ENCODE data around the gene ATP6V0C.
A peak's percentile ranks its signal among the peaks of the same experiment; 100 is the strongest.
"Not testable (repeated sequence)": the region's sequence is repeated elsewhere in the genome, so short reads cannot be mapped to it uniquely, and the experiment has no call there.

The ATP6V0C gene

DNA sequence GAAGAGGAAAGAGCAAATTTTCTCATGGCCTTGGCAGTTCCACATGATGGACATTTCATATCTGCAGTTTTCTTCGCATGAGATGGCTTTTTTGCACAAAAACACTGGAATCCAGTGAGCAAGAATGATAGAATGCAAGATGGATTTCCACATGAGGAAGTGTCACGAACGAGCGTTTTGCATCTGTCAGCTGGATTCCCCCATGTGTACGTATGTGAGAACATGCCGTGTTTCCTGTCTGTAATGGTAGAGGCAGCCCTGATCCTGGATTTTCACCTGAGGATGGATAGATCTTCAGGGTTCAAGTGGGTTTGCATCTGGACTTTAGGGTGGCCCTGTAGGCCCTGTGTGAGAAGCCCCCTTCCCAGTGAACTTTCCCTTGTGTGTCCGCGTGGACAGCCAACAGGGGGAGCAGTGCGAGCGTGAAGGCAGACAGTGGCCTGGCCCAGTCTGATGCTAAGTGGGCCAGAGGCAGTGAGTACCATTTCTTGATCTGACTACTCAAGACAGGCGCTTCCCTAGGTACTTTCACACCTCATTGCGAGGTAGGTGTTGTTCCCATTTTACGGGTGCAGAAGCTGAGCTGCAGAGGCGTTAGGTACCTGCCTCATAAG is 26.2 kb downstream of the ATP6V0C start:
- DNase-seq (ENCODE audit: low read depth); H3K4me3 ChIP-seq (ENCODE audit: low read depth, low read length): not testable (repeated sequence)
- TF ChIP-seq, protein P1, sequence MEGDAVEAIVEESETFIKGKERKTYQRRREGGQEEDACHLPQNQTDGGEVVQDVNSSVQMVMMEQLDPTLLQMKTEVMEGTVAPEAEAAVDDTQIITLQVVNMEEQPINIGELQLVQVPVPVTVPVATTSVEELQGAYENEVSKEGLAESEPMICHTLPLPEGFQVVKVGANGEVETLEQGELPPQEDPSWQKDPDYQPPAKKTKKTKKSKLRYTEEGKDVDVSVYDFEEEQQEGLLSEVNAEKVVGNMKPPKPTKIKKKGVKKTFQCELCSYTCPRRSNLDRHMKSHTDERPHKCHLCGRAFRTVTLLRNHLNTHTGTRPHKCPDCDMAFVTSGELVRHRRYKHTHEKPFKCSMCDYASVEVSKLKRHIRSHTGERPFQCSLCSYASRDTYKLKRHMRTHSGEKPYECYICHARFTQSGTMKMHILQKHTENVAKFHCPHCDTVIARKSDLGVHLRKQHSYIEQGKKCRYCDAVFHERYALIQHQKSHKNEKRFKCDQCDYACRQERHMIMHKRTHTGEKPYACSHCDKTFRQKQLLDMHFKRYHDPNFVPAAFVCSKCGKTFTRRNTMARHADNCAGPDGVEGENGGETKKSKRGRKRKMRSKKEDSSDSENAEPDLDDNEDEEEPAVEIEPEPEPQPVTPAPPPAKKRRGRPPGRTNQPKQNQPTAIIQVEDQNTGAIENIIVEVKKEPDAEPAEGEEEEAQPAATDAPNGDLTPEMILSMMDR (IDR thresholded peaks at IDR 0.05; ENCODE audit: low read depth, low read length, missing control alignments), result peak; percentile 57

DNA sequence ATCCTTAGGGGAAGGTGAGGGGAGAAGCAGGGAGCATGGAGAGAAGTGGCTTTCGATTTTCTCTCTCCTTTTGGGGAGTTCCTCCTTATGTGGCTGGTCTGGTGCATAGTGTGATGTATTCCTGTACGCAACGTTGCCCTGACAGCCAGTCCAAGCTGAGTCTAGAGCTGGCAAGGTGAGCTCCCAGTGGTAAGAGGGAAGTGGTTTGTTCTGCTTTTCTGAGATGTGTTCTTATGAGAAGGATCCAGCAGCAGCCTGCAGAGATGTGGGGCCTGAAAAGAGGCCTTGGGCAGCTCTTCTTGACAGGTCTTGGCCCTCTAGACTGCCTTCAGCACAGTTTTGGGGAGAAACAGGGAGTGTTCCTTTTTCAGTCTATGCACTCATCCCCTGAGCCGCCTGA is 27.2 kb downstream of the ATP6V0C start:
- DNase-seq (ENCODE audit: low read depth), result not testable (repeated sequence)

DNA sequence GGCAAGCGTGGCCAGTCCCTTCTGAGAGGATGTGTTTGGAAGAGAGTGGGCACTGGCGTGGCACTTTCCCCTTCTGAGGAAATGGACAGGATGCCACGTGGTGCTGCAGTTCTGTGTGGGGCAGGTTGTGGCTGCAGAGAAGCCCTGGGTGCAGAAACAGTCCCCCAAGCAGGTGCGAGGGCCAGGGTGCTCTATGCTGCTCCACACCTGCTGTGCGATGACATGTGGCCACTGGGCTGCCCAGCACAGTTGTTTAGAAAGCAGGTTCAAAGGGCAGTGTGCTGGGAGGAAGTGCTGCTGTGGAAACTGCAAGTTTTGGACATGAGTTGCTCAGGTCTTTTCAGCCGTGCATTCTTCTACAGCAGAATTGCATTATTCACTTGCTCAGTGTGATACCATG is 27.7 kb downstream of the ATP6V0C start:
- not testable (repeated sequence) for H3K4me3 ChIP-seq (ENCODE audit: low read depth, low read length); DNase-seq (ENCODE audit: low read depth)

More for the DNA sequence above, 27.2 kb downstream of the ATP6V0C start:
- H3K4me3 ChIP-seq (ENCODE audit: low read depth, low read length), result not testable (repeated sequence)

DNA sequence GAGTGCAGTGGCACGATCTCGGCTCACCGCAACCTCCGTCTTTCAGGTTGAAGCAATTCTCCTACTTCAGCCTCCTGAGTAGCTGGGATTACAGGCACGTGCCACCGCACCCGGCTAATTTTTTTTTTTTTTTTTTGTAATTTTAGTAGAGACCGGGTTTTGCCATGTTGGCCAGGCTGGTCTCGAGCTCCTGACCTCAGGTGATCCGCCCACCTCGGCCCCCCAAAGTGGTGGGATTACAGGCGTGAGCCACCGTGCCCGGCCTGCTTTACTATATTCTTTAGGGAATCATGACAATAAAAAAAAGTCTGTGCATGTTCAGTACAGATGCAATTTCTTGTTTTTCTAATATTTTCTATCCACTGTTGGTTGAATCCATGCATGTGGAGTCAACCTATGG is 30.0 kb downstream of the ATP6V0C start:
- not testable (repeated sequence) for H3K4me3 ChIP-seq (ENCODE audit: low read depth, low read length); DNase-seq (ENCODE audit: low read depth)

DNA sequence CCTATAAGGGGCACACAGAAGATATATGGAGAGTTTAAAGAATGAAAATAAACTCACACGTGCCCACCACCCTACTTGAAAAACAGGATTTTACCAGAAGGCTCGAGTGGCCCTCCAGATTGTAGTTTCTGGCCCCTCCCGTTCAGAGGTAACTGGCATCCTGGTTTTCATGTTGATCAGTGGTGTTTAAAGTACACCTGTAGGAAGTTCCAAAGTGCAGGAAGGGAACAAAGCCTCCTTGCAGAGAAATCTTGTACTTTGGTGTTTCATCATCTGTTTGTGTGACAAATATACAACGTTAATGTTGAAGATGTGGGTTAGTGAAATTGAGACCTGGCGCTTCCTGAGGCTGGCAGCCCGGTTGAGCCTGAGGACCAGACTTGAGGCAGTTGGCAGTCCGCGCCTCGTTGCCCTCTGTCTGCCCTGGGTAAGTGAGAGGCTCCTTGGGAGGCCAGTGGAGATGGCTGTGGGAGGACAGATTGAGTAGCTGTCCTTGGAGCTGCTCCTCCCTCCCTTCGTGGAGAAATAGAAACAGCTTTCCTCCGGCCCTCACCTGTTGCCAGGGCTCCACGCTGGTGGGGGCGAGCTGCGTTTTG is 36.6 kb downstream of the ATP6V0C start:
- not testable (repeated sequence) for DNase-seq (ENCODE audit: low read depth); H3K4me3 ChIP-seq (ENCODE audit: low read depth, low read length)

DNA sequence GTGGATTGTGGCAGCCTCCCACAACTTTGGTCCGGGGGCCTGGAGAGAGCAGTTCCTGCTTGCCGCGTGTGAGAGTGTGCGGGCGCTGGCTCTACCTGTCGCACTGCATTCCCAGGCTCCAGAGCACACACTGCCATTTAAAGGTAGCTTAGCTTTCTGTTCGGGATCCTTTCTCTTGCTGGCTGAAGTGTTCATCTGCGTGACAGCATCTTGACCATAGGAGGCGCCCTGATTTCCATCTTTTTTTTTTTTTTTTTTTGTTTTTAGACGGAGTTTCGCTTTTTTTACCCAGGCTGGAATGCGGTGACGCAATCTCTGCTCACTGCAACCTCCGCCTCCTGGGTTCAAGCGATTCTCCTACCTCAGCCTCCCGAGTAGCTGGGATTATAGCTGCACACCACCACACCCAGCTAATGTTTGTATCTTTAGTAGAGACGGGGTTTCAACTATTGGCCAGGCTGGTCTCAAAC is 37.7 kb downstream of the ATP6V0C start:
- H3K4me3 ChIP-seq (ENCODE audit: low read depth, low read length); DNase-seq (ENCODE audit: low read depth): not testable (repeated sequence)

DNA sequence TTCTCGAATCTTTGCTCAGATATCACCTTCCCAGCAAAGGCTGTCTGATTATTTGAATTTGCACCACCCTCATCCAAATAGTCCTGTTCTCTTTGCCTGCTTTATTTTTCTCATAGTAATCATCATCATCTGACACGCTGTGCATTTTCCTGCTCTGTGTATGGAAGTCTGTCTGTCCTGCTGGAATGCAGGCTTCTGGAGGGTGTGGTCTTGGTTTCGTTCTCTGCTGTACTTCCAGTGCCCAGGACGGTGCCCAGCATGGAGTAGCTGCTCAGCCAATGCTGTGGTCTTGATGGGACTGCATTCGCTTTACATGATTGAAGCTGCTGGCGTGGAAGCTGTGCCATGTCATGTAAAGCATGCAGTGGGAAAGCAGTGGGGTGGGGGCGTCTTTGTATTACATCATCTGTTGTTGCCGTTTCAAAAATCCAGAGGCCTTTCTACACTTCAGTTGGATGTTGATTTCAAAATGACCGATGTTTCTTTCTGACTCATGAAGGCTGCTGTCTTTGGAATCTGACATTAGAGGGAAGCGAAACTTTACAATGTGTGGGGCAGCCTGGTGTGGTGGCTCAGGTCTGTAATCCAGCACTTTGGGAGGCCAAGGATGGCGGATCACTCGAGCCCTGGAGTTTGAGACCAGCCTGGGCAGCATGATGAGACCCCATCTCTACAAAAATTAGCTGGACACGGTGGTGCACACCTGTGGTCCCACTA is 41.1 kb downstream of the ATP6V0C start:
- H3K4me3 ChIP-seq (ENCODE audit: low read depth, low read length); DNase-seq (ENCODE audit: low read depth): not testable (repeated sequence)

DNA sequence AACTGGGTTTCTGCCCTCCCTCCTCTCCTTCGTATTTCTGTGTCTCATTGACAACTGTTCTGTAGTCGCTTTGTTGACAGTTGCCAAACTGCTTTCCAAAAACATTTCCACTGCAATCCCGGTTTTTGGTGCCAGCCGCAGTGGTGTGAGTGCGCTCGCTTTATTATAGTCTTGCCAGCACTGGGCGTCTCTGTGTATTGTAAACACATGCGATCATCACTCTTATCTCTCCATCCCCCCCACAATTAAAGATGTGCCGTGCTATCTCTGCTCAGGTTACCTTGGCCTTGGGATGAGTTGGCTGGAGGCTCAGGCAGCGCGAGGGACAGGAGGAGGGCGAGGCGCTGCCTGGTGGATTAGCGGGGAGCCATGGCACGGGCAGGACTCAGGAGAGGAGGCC is 43.4 kb downstream of the ATP6V0C start:
- not testable (repeated sequence) for H3K4me3 ChIP-seq (ENCODE audit: low read depth, low read length); DNase-seq (ENCODE audit: low read depth)

DNA sequence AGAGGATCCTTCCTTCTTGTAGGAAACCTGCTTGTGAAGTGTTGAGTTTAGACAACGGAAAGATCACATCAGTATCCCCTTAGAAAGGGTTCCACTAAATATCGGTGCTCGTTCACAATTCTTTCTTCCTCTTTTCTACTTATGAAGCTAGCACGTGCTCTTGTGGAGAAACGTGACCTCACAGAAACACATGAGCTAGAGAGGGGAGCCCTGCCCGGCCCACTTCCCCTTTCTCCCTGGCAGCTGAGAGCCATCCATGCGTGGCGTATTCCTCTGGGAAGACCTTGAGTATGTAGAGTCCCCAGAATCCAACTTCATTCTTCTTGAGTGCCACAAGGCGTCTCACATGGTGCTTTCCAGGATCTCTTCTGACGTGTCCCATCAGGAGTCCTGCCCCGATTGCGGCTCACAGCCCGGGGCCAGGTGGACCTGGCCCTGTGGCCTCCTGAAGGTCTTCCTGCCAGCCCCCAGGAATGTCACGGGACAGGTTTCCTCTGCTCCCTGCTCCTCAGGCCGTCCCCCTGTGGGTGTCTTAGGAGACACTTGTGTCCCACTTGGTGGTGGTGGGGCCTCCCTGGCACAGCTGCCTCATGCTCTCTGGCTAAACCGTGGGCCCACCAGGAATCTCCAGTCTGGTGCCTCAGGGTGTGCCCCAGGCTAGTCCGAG is 46.5 kb downstream of the ATP6V0C start:
- not testable (repeated sequence) for DNase-seq (ENCODE audit: low read depth)

DNA sequence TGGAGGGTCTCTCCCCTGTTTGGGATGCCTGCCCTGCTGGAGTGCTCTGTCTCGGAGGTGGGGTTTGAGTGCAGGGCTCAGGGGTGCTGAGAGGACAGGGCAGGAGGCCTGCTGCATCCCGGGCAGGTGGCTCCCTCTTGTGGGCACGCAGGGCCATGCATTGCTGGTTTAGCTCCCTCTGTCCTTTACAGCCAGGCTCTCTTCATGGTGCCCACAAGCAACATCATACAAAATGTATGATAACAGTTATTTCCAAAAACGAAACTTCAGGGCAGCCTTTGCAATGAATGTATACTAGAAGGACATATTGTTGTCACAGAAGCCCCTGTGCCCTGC is 47.0 kb downstream of the ATP6V0C start:
- DNase-seq (ENCODE audit: low read depth); H3K4me3 ChIP-seq (ENCODE audit: low read depth, low read length): not testable (repeated sequence)
- TF ChIP-seq, protein P1 (IDR thresholded peaks at IDR 0.05; ENCODE audit: low read depth, low read length, missing control alignments), result peak; percentile 27

More for the DNA sequence above, 46.5 kb downstream of the ATP6V0C start:
- H3K4me3 ChIP-seq (ENCODE audit: low read depth, low read length), result not testable (repeated sequence)

DNA sequence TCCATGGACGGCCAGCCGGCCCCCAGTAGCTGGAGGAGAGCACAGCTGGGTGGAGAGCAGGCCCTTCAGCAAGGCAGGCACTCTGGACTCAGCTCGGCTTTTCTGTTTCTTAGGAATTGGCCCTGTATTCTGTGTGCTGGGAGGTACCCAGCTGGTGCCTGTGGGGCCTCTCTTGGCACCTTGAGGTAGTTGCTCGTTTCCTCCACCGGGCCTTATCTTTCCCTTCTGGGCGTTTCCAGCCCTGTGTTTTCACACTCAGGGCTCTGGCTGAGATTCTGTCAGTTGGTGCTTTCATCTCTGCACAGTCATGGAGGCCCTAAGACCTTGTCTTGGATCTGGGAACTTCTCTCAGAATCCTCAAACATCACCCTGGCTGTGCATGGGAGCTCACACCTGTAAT is 53.8 kb downstream of the ATP6V0C start:
- not testable (repeated sequence) for H3K4me3 ChIP-seq (ENCODE audit: low read depth, low read length); DNase-seq (ENCODE audit: low read depth)

DNA sequence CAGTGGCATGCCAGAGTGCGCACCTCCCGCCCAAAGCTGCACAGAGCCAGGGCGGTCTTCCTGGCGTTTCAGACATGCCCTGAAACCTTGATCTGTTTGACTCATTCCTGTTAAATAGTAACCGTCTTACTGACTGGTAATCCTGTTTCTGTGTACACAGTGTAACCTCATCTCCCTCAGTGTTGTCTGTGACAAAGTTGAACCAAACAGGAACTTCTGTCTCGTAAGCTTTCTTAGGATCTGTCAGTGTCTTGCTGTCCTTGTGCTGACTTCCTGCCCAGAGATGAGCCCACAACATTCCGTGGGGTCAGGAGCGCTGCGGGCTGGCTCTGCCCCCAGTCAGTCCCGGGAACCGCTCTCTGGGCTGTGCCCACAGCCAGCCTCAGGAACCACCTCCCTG is 54.8 kb downstream of the ATP6V0C start:
- DNase-seq (ENCODE audit: low read depth); H3K4me3 ChIP-seq (ENCODE audit: low read depth, low read length): not testable (repeated sequence)
